GM12873 (cell line): ENCODE data around the gene HBB.

Experiments
- CTCF ChIP-seq: IDR thresholded peaks from 2 replicates; pipeline ENCODE4 v1.5.1; 2012; ENCODE audit warnings: low read depth, mild to moderate bottlenecking, moderate library complexity, low read length, control low read depth; ENCODE audit not compliant: insufficient read depth; ENCODE audit errors: missing control alignments

Gene HBB

DNA sequence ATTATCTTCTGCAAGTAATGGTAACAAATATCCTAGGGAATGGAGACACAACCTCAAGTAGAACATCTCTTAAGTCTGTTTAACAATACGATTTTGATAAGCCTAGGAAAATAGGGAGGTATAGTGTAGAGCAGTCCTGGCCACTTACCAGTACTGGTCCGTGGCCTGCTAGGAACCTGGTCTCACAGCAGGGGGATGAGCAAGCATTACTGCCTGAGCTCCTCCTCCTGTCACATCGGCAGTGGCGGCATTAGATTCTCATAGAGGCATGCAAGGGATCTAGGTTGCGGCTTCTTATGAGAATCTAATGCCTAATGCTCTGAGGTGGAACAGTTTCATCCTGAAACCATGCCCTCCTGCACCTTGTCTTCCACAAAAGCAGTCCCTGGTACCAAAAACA lies 30.8 kb downstream of the HBB start:
- TF ChIP-seq CTCF: no peak

- no peak for TF ChIP-seq CTCF
These were observed 34.1 kb downstream of the HBB start for GRCh38 chr11:5192738-5193137.

- TF ChIP-seq CTCF: no peak
These were observed 38.7 kb downstream of the HBB start for GRCh38 chr11:5188201-5188600.

GRCh38 chr11:5178046-5178837 lies 48.6 kb downstream of the HBB start:
- no peak for TF ChIP-seq CTCF
